Tibial artery (tissue), 4 donors: Measurements from ENCODE around the gene INPP5A.

Experiments used
- DNase-seq, 2 donors: peaks; one replicate each; pipeline ENCODE4 v3.0.0-alpha.2; 2019
- H3K27ac ChIP-seq, 2 donors: fragments of 200-600 bp; sonication (generic) in 1 of 2; 1 replicate in 1 of 2; 2 replicates in 1 of 2; pipeline ENCODE4 v1.5.1; 2018 to 2019; ENCODE audit warnings: mild to moderate bottlenecking in 1 of 2
- H3K27me3 ChIP-seq, 2 donors: fragments of 200-600 bp; sonication (generic) in 1 of 2; one replicate each; pipeline versions ENCODE4 v1.5.1 to v1.6.0; 2016 to 2019
- H3K36me3 ChIP-seq, 3 donors: fragments of 200-600 bp; sonication (generic) in 2 of 3; one replicate each; pipeline ENCODE4 v1.5.1; 2016 to 2019; ENCODE audit warnings: mild to moderate bottlenecking in 2 of 3
- H3K4me1 ChIP-seq, 4 donors: fragments of 200-600 bp; sonication (generic) in 2 of 4; 1 replicate in 3 of 4; 2 replicates in 1 of 4; pipeline ENCODE4 v1.5.1; 2016 to 2019
- H3K4me3 ChIP-seq, 2 donors: fragments of 200-600 bp; sonication (generic) in 1 of 2; 1 replicate in 1 of 2; 2 replicates in 1 of 2; pipeline ENCODE4 v1.5.1; 2018 to 2019; ENCODE audit warnings: mild to moderate bottlenecking in 2 of 2
- H3K9me3 ChIP-seq, 3 donors: fragments of 200-600 bp; sonication (generic) in 1 of 3; one replicate each; pipeline ENCODE4 v1.5.1; 2016 to 2019
- intact Hi-C: fragments of 100-400 bp; cut with DNase I; formaldehyde crosslinking; loops from one replicate; pipeline ENCODE4 v1.15.0; 2023; ENCODE audit warnings: low total_unique reads
- TF ChIP-seq, protein P1 (sequence below), 2 experiments: fragments of 200-600 bp in 1 of 2; fragments of 450-650 bp in 1 of 2; IDR thresholded peaks; one replicate each; pipeline ENCODE4 v1.5.1; 2017 to 2019; ENCODE audit warnings: antibody characterized with exemption in 2 of 2, mild to moderate bottlenecking in 1 of 2, moderate library complexity in 1 of 2

The INPP5A gene

DNA sequence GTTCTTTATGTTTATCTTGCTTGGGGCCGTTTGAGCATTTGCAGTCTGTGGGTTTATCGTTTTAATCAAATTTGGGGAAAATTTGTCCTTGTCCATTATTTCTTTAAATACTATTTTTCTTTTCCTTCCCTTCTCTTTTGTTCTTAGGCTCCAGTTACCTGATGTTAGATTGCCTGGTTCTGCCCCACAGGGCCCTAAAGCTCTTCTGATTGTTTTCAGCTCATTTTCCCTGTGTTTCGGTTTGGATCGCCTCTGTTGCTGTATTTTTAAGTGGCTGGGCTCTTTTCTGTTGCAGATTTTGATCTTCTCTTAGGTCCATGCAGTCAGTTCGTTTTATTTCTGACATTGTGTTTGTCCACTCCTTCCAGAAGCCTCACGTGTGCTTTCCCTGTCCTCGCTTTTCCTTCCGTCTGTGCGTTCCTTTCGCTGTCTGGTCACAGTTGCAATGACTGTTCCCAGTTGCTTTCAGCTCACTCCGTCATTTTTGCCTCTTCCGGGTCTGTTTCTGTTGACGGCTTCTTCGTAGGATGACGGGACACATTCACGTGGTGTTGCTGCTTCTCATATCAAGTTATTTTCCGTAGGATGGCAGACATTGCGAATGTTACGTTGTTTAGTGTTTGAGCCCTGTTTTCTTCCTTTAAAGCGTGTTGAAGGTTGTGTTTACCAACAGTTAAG is 111.4 kb downstream of the INPP5A start:
- DNase-seq, result no peak
- intact Hi-C loops, result loop anchor here (10.0 kb wide), 1 partner anchor 254 kb away; the partner anchor contains the start of gene PWWP2B

DNA sequence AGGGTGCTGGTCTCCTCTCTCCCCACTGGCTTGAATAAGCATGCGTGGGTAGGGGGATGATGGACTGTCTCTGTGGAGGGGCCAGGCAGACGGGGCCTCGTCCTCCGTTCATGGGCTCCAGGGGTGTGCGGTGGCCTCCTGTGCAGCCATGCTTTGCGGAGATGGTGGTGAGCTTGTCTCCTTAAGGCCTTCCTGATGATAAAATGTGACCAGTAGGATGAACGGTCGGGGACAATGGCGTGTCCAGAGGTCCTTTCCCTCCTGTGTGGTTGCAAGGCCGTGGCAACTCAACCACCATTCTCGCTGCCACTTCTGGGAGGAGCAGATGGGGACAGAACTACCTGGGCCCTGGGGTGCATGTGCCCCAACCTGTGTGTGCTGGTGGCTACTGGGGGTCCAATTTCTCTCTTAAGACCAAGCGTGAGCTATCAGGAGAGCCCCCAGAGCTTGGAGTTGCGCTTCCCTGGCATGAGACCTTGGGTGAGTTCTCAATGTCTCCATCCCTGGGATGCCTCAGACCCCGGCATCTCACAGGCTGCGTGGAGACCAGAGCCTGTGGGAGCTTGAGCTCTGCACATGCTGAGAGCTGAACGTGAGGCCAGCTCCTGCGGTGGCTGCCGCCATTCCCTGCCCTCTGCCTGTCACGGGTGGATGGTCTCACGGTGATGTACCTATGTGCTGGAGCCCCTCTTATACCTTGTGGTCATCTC is 112.2 kb downstream of the INPP5A start:
- H3K4me3 ChIP-seq, result no peak overlapping the region
- H3K27me3 ChIP-seq, result no peaks in the 10 kb centered on the region
- peaks cover 0 to 3% (median 0%) of the 10 kb centered on the region in 4 donors for H3K4me1 ChIP-seq
- intact Hi-C loops, result loop anchor here (10.0 kb wide), 1 partner anchor 255 kb away; the partner anchor contains the start of gene PWWP2B
- DNase-seq, result no peak
- H3K27ac ChIP-seq, result no peak overlapping the region
- H3K36me3 ChIP-seq, result peaks cover 14 to 61% (median 29%) of the 10 kb centered on the region in 3 donors
- H3K9me3 ChIP-seq, result no peaks in the 10 kb centered on the region
- TF ChIP-seq, protein P1, sequence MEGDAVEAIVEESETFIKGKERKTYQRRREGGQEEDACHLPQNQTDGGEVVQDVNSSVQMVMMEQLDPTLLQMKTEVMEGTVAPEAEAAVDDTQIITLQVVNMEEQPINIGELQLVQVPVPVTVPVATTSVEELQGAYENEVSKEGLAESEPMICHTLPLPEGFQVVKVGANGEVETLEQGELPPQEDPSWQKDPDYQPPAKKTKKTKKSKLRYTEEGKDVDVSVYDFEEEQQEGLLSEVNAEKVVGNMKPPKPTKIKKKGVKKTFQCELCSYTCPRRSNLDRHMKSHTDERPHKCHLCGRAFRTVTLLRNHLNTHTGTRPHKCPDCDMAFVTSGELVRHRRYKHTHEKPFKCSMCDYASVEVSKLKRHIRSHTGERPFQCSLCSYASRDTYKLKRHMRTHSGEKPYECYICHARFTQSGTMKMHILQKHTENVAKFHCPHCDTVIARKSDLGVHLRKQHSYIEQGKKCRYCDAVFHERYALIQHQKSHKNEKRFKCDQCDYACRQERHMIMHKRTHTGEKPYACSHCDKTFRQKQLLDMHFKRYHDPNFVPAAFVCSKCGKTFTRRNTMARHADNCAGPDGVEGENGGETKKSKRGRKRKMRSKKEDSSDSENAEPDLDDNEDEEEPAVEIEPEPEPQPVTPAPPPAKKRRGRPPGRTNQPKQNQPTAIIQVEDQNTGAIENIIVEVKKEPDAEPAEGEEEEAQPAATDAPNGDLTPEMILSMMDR (IDR thresholded peaks at IDR 0.05), result no peak

More for the DNA sequence above, 111.4 kb downstream of the INPP5A start:
- Histone ChIP-seq H3K9me3 (no peaks in the 10 kb centered on the region), H3K4me1 (peaks cover 0 to 11% (median 4%) of the 10 kb centered on the region in 4 donors), H3K36me3 (peaks cover 14 to 60% (median 29%) of the 10 kb centered on the region in 3 donors), H3K27me3 (no peaks in the 10 kb centered on the region), H3K27ac (no peak overlapping the region), H3K4me3 (no peak overlapping the region)
- TF ChIP-seq, protein P1 (IDR thresholded peaks at IDR 0.05), result no peak

DNA sequence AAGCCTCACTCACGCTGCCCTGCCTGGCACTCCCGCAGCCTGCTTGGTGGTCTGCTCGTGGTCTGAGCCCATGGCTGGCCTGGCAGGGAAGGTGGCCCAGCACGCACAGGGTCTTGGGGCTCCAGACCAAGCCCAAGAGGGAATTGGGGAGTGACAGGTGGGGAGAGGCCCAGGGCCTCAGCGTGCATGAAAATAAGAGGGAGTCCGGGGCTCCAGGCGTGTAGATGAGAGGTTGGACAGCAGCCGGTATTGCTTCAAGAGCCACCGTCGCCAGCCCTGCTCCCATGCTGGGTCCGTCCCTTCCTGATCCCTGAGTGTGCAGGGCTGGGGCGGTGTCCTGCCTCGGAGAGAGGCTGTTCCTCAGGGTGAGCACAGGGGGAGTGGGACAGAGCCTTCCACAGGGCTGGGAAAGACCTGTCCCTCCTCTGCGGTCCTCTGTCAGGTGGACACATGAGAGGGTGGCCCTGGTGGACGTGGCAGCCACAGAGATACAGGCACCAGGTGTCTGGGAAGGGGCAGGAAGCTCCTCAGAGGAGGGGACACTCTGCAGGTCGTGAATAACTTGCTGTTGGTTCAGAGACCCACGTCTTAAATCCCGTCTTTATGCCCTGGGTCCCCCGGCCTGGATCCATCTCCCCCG is 113.1 kb downstream of the INPP5A start:
- H3K27me3 ChIP-seq, result no peaks in the 10 kb centered on the region
- intact Hi-C loops, result no loop called here
- peak in 1 of 2 donors; percentile 54 for DNase-seq
- H3K4me3 ChIP-seq, result no peak overlapping the region
- H3K27ac ChIP-seq, result no peak overlapping the region
- no peaks in the 10 kb centered on the region for H3K9me3 ChIP-seq
- H3K36me3 ChIP-seq, result peaks cover 14 to 68% (median 29%) of the 10 kb centered on the region in 3 donors
- TF ChIP-seq, protein P1 (IDR thresholded peaks at IDR 0.05), result no peak
- no peaks in the 10 kb centered on the region for H3K4me1 ChIP-seq

DNA sequence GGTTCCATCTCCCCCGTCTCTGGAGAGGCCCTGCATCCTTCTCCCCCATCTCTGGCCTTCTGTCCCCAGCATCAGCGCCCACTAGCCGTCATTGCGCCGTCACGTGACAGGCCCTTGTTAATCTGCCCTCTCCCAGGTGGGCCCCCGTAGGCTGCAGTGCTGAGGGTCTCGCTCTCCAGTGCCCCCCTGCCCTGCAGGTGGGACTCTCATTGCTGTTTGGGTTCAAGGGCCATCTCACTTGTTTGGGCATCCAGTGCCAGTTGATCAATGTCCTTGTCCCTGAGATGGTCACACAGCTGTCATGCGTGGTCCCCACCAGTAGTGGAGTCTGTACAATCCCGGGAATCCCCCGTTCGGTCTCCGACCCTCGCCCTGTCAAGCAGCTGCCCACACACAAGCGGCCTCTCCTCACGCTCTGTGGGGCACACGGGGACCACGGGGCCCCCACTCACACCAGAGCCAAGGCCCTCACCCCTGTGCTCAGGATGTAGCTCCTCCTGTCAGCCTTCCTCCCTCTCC is 114.0 kb downstream of the INPP5A start:
- Histone ChIP-seq H3K4me1 (no peaks in the 10 kb centered on the region), H3K27me3 (no peaks in the 10 kb centered on the region), H3K36me3 (peaks cover 14 to 68% (median 23%) of the 10 kb centered on the region in 3 donors), H3K4me3 (no peak overlapping the region), H3K9me3 (no peaks in the 10 kb centered on the region), H3K27ac (no peak overlapping the region)
- TF ChIP-seq, protein P1 (IDR thresholded peaks at IDR 0.05), result no peak
- DNase-seq, result peak; percentile 10 to 64
- intact Hi-C loops, result no loop called here

DNA sequence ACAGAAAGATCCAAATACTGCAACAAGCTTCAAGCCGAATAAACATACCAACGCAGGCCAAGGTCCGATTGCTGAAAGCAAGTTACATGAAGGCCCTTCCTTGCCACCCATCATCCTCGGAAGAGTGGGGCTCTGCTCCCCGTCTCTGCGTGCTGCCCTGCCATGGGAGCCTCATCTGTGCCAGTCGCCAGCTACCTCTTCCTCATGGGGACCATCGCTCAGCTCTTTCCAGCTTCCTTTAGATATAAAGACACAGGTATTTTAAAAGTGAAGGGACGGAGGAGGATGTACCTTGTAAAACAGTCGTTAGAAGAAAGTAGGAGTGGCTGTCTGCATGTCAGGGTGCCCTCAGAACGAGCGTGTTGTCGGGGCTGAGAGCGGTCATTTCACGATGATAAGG is 114.9 kb downstream of the INPP5A start:
- TF ChIP-seq, protein P1 (IDR thresholded peaks at IDR 0.05), result no peak
- H3K27ac ChIP-seq, result no peak overlapping the region
- peak in 1 of 2 donors; percentile 29 for DNase-seq
- no peaks in the 10 kb centered on the region for H3K27me3 ChIP-seq
- no peaks in the 10 kb centered on the region for H3K4me1 ChIP-seq
- H3K9me3 ChIP-seq, result no peaks in the 10 kb centered on the region
- intact Hi-C loops, result no loop called here
- no peak overlapping the region for H3K4me3 ChIP-seq
- peaks cover 14 to 70% (median 21%) of the 10 kb centered on the region in 3 donors for H3K36me3 ChIP-seq
